GM23338 (cell line): ENCODE measurements around the gene FUNDC2. TPM values are rescaled to one million over a fixed set of nuclear protein-coding genes. Genes with fewer than 3 reads are reported as not detected.
A peak's percentile ranks its signal among the peaks of the same experiment; 100 is the strongest.

Experiments
- ATAC-seq: fragments of 200-7000 bp; cut with Tn5 transposase; 3 replicates; pipeline ENCODE4 v1.9.1; 2020
- DNase-seq: peaks from one replicate; pipeline ENCODE4 v3.0.0-alpha.2; 2015; ENCODE audit warnings: low spot score
- H2AFZ ChIP-seq: fragments of 200-600 bp; sonication (generic); 2 replicates; pipeline ENCODE4 v1.8.0; 2016; ENCODE audit warnings: antibody characterized with exemption, mild to moderate bottlenecking, moderate library complexity
- H3F3A ChIP-seq: fragments of 200-600 bp; sonication (generic); replicated peaks from 2 replicates; pipeline ENCODE4 v1.8.0; 2017; ENCODE audit warnings: antibody characterized with exemption, mixed run types, low read depth
- H3K27ac ChIP-seq: fragments of 200-600 bp; sonication (generic); 2 replicates; pipeline ENCODE4 v1.6.1; 2016; ENCODE audit warnings: low read depth
- H3K27me3 ChIP-seq: fragments of 200-600 bp; sonication (generic); 2 replicates; pipeline ENCODE4 v1.8.0; 2016; ENCODE audit warnings: mild to moderate bottlenecking, mixed run types, moderate library complexity; ENCODE audit not compliant: insufficient read depth
- H3K36me3 ChIP-seq: fragments of 200-600 bp; sonication (generic); 2 replicates; pipeline ENCODE4 v1.8.0; 2016; ENCODE audit warnings: mild to moderate bottlenecking; ENCODE audit not compliant: insufficient read depth
- H3K4me1 ChIP-seq: fragments of 200-600 bp; sonication (generic); 2 replicates; pipeline ENCODE4 v1.8.0; 2016; ENCODE audit warnings: mild to moderate bottlenecking, moderate library complexity; ENCODE audit not compliant: insufficient read depth
- H3K4me2 ChIP-seq: fragments of 200-600 bp; sonication (generic); 2 replicates; pipeline ENCODE4 v1.7.1; 2017; ENCODE audit warnings: mixed run types
- H3K4me3 ChIP-seq: fragments of 200-600 bp; sonication (generic); 2 replicates; pipeline ENCODE4 v1.6.1; 2016; ENCODE audit warnings: mixed run types
- H3K79me2 ChIP-seq: fragments of 200-600 bp; sonication (generic); replicated peaks from 2 replicates; pipeline ENCODE4 v1.8.0; 2017; ENCODE audit warnings: mild to moderate bottlenecking; ENCODE audit not compliant: insufficient read depth
- H3K9me2 ChIP-seq: fragments of 200-600 bp; sonication (generic); 2 replicates; pipeline ENCODE4 v1.8.0; 2017; ENCODE audit not compliant: insufficient read depth
- H4K20me1 ChIP-seq: fragments of 200-600 bp; sonication (generic); replicated peaks from 2 replicates; pipeline ENCODE4 v1.8.0; 2017; ENCODE audit warnings: mild to moderate bottlenecking; ENCODE audit not compliant: insufficient read depth
- H3K27ac Mint-ChIP-seq: 2 replicates; pipeline ENCODE4 v1.8.0; 2020; ENCODE audit warnings: inconsistent platforms, mild to moderate bottlenecking, moderate library complexity, mixed read lengths
- H3K27me3 Mint-ChIP-seq: 3 replicates; pipeline ENCODE4 v1.8.0; 2022; ENCODE audit warnings: low read depth, mild to moderate bottlenecking, moderate library complexity, mixed read lengths, inconsistent platforms; ENCODE audit not compliant: insufficient read depth, poor library complexity
- H3K36me3 Mint-ChIP-seq: 3 replicates; pipeline ENCODE4 v1.8.0; 2021; ENCODE audit warnings: low read depth, mild to moderate bottlenecking, inconsistent platforms, moderate library complexity, mixed read lengths
- H3K4me1 Mint-ChIP-seq: 3 replicates; pipeline ENCODE4 v1.8.0; 2020; ENCODE audit warnings: mild to moderate bottlenecking, inconsistent platforms, mixed read lengths
- H3K4me3 Mint-ChIP-seq: 3 replicates; pipeline ENCODE4 v1.8.0; 2021; ENCODE audit warnings: moderate library complexity, mild to moderate bottlenecking, inconsistent platforms, mixed read lengths
- H3K9me3 Mint-ChIP-seq: 3 replicates; pipeline ENCODE4 v1.8.0; 2020; ENCODE audit warnings: moderate library complexity, mild to moderate bottlenecking, inconsistent platforms, mixed read lengths
- CREB1 ChIP-seq: fragments of 250-450 bp; sonication (Bioruptor Pico); IDR thresholded peaks from 2 replicates; pipeline ENCODE4 v1.5.0; 2020; ENCODE audit warnings: low read depth, mild to moderate bottlenecking, moderate library complexity
- CTCF ChIP-seq, 2 experiments: fragments of 200-600 bp in 1 of 2; sonication (generic) in 1 of 2; conservative IDR thresholded peaks; 2 replicates each; pipeline versions ENCODE4 v1.5.1 to v1.6.1; 2016 to 2017; ENCODE audit warnings: antibody characterized with exemption in 2 of 2, low read depth in 2 of 2, mild to moderate bottlenecking in 2 of 2, moderate library complexity in 1 of 2
- NANOG ChIP-seq: IDR thresholded peaks from 2 replicates; pipeline ENCODE4 v1.6.1; 2016; ENCODE audit warnings: antibody characterized with exemption, borderline replicate concordance
- POLR2AphosphoS5 ChIP-seq: IDR thresholded peaks from 2 replicates; pipeline ENCODE4 v1.6.1; 2016; ENCODE audit warnings: antibody characterized with exemption, low read depth
- REST ChIP-seq: IDR thresholded peaks from one replicate; pipeline ENCODE4 v1.6.1; 2018; ENCODE audit warnings: antibody characterized with exemption; ENCODE audit not compliant: unreplicated experiment
- STAT1 ChIP-seq: IDR thresholded peaks from one replicate; pipeline ENCODE4 v1.6.1; 2016; ENCODE audit warnings: antibody characterized with exemption; ENCODE audit not compliant: unreplicated experiment
- ZNF114 ChIP-seq: fragments of 250-450 bp; sonication (Bioruptor Pico); IDR thresholded peaks from 2 replicates; pipeline ENCODE4 v1.5.0; 2020; ENCODE audit warnings: mild to moderate bottlenecking, moderate library complexity
- ZNF331 ChIP-seq: fragments of 250-450 bp; sonication (Bioruptor Pico); IDR thresholded peaks from 2 replicates; pipeline ENCODE4 v1.5.0; 2020; ENCODE audit warnings: low read depth, mild to moderate bottlenecking, moderate library complexity
- polyA plus RNA-seq: library from polyadenylated mRNA; unstranded; fragments of >200 nt; fragmentation: Nextera tagmentation; extraction: Ambion mirVana; gene quantifications from 2 replicates; pipeline ENCODE4 v1.2.1, GENCODE V29; 2016
- total RNA-seq: library from RNA; depleted of rRNA; stranded (reverse); fragments of >200 nt; shearing (Covaris generic); gene quantifications from 2 replicates; pipeline ENCODE4 v1.2.3, GENCODE V29; 2014

The FUNDC2 gene
- total and polyA plus RNA-seq, 2 experiments from 2014 or later = 28.6 to 58.5 TPM

- peak; percentile 41 for ATAC-seq
These were observed 44.0 kb downstream of the FUNDC2 start for GRCh38 chrX:155070663-155070974.

DNA sequence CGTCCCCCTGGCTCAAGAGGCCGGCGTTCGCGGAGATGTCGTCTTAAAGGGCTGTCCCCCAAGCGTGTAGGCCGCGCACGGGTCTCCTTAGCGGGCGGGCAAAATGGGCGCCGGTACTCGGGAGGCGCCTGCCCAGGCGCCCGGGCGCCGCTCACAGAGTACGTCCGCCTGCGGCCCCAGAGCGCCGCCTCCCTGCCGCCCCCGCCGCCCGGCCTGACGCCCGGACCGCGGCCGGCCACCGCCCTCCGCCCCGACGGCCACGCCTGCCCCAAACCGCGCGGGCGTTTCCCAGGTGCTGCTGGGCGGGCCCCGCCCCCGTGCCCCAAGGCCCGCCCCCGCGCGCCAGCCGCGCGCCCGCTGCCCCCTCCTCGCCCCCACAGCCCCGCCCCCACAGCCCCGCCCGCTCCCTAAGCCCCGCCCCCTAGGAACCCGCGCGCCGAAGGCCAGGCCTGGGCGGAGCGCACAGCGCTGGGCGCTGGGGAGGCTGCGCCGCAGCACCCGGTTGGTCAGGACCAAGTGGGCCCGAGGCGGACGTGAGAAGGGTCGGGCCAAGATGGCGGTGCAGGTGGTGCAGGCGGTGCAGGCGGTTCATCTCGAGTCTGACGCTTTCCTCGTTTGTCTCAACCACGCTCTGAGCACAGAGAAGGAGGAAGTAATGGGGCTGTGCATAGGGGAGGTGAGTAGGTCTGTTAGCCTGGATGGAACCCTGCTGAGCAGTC is 44.5 kb downstream of the FUNDC2 start, which contains the start of the genes BRCC3, CMC4 and MTCP1:
Gene BRCC3 (plus strand): TSS at position 534 of the 719 bp plus-strand sequence. CDS start 20 bp downstream, at position 554.
Gene CMC4 (minus strand): TSS at position 162 of the 719 bp plus-strand sequence. CDS start 7,113 bp downstream, outside the sequence.
Gene MTCP1 (minus strand): TSS at position 162 of the 719 bp plus-strand sequence. CDS start 5,126 bp downstream, outside the sequence.
- H3K36me3 Mint-ChIP-seq = peaks cover 21% of the 10 kb centered on the region; the same call in 2 of the 3 replicates
- Histone ChIP-seq H3K9me2 (no peaks in the 10 kb centered on the region), H3K36me3 (no peaks in the 10 kb centered on the region), H4K20me1 (no peaks in the 10 kb centered on the region), H3F3A (no peaks in the 10 kb centered on the region), H3K79me2 (peaks cover 19% of the 10 kb centered on the region), H3K4me1 (no peaks in the 10 kb centered on the region; the same call in 1 of the 2 replicates), H3K27ac (peak within 1 kb of the TSS; percentile 86), H3K27me3 (no peaks in the 10 kb centered on the region), H3K4me2 (peak within 1 kb of the TSS; percentile 84), H2AFZ (peak within 1 kb of the TSS; percentile 96), H3K4me3 (peak within 1 kb of the TSS; percentile 87)
- H3K4me1 Mint-ChIP-seq = no peaks in the 10 kb centered on the region; the same call in 1 of the 3 replicates
- no peaks in the 10 kb centered on the region for H3K27me3 Mint-ChIP-seq
- no peaks in the 10 kb centered on the region for H3K9me3 Mint-ChIP-seq
- peak within 1 kb of the TSS; percentile 94 for H3K27ac Mint-ChIP-seq
- ATAC-seq = peak; percentile 95
- peak; percentile 77 for DNase-seq
- peak within 1 kb of the TSS; percentile 94 for H3K4me3 Mint-ChIP-seq
- TF ChIP-seq POLR2AphosphoS5 (peak; percentile 89), CREB1 (CRISPR knock-in tag) (no peak)

More at GRCh38 chrX:155070663-155070974, 44.0 kb downstream of the FUNDC2 start:
- Mint-ChIP-seq H3K4me3 (peak overlapping the region; percentile 79), H3K36me3 (peaks cover 20% of the 10 kb centered on the region; the same call in 2 of the 3 replicates), H3K27me3 (no peaks in the 10 kb centered on the region), H3K4me1 (no peaks in the 10 kb centered on the region; the same call in 1 of the 3 replicates), H3K9me3 (no peaks in the 10 kb centered on the region), H3K27ac (peak overlapping the region; percentile 94)
- DNase-seq = no peak
- Histone ChIP-seq H4K20me1 (no peaks in the 10 kb centered on the region), H3K4me1 (no peaks in the 10 kb centered on the region; the same call in 1 of the 2 replicates), H3K79me2 (peaks cover 19% of the 10 kb centered on the region), H2AFZ (peak overlapping the region; percentile 96; the same call in 1 of the 2 replicates), H3K4me2 (peak overlapping the region; percentile 84), H3K36me3 (no peaks in the 10 kb centered on the region), H3F3A (no peaks in the 10 kb centered on the region), H3K27ac (peak overlapping the region; percentile 86), H3K9me2 (no peaks in the 10 kb centered on the region), H3K27me3 (no peaks in the 10 kb centered on the region), H3K4me3 (peak overlapping the region; percentile 79)
- TF ChIP-seq NANOG = no peak
- TF ChIP-seq CTCF (conservative IDR thresholded peaks at IDR 0.05; ENCODE audit: low read depth in 2 of 2) = no peak

GRCh38 chrX:155071694-155072280 is 45.1 kb downstream of the FUNDC2 start:
- Histone ChIP-seq H2AFZ (peak overlapping the region; percentile 86), H3K27me3 (no peaks in the 10 kb centered on the region), H3F3A (no peaks in the 10 kb centered on the region), H3K79me2 (peaks cover 19% of the 10 kb centered on the region), H3K27ac (no peak overlapping the region; the same call in 1 of the 2 replicates), H3K4me3 (peak overlapping the region; percentile 87), H3K4me1 (no peaks in the 10 kb centered on the region; the same call in 1 of the 2 replicates), H3K9me2 (no peaks in the 10 kb centered on the region), H3K4me2 (peak overlapping the region; percentile 81), H4K20me1 (no peaks in the 10 kb centered on the region), H3K36me3 (no peaks in the 10 kb centered on the region)
- Mint-ChIP-seq H3K27ac (peak overlapping the region; percentile 94), H3K36me3 (peaks cover 21% of the 10 kb centered on the region; the same call in 2 of the 3 replicates), H3K27me3 (no peaks in the 10 kb centered on the region), H3K4me1 (no peaks in the 10 kb centered on the region; the same call in 1 of the 3 replicates), H3K9me3 (no peaks in the 10 kb centered on the region), H3K4me3 (peak overlapping the region; percentile 94)
- DNase-seq (peak; percentile 24), ATAC-seq (peak; percentile 33)
- no peak for TF ChIP-seq REST
- TF ChIP-seq ZNF331 (CRISPR knock-in tag) = no peak
- TF ChIP-seq ZNF114 = no peak
- 0 out of 2 replicates have a peak, but pooled peaks have one; percentile 4 for TF ChIP-seq POLR2AphosphoS5
- TF ChIP-seq STAT1 = no peak
